ENCODE data around the gene EBF3.

EBF3 gene

DNA sequence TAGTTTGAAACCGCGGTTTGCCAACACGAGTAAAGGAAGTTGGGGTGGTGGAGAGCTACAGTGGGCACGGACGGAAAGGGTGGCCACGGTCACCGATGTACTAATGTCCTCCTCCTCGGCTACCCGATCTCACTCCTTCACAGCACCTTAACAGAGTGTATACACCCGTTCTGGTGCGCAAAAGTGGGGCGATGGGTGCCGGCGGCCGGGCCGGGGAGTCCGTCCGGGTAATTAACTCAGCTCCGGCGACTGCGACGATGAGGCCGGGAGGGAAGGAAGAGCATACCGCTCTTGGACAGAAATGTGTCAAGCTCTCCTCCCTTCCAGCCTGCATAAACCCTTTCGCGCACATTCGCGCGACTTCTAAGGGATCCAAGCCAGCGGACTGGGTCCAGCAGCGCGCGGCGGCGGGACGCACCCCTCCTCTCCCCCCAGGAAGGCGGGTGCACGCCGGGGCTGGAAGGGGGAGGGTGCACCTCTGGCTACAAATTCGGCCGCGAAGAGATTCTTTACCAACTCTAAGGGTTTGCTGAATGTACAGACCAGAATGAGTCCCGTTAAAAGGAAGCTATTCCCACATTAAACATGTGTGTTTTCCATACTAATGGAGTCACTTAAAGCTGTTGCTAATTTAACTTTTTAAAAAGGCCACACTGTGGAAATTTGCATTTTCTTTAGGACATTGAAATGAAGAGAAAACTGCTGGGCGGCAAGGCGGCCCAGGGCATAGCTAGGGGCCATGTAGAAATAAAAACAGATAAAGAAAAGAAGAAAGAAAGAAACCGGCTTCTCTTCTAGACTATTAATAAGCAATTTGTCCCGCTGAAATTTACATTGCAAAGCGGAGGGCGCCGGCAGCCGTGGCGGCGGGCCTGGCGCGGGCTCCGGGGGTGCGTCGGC lies 6.6 kb upstream of the EBF3 start:
- no peak overlapping the region for H3K27ac ChIP-seq
- TF ChIP-seq, protein P1, sequence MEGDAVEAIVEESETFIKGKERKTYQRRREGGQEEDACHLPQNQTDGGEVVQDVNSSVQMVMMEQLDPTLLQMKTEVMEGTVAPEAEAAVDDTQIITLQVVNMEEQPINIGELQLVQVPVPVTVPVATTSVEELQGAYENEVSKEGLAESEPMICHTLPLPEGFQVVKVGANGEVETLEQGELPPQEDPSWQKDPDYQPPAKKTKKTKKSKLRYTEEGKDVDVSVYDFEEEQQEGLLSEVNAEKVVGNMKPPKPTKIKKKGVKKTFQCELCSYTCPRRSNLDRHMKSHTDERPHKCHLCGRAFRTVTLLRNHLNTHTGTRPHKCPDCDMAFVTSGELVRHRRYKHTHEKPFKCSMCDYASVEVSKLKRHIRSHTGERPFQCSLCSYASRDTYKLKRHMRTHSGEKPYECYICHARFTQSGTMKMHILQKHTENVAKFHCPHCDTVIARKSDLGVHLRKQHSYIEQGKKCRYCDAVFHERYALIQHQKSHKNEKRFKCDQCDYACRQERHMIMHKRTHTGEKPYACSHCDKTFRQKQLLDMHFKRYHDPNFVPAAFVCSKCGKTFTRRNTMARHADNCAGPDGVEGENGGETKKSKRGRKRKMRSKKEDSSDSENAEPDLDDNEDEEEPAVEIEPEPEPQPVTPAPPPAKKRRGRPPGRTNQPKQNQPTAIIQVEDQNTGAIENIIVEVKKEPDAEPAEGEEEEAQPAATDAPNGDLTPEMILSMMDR (conservative IDR thresholded peaks at IDR 0.05; ENCODE audit: low read depth, low read length): no peak
- no peaks in the 10 kb centered on the region for H3K79me2 ChIP-seq (ENCODE audit: insufficient read depth, low read depth)
- H2AFZ ChIP-seq (ENCODE audit: low read depth): no peak overlapping the region
- peak overlapping the region; percentile 27; the same call in 1 of the 2 replicates for H3K4me2 ChIP-seq
- H3K9ac ChIP-seq: no peak overlapping the region
- peaks cover 18% of the 10 kb centered on the region for H3K27me3 ChIP-seq (ENCODE audit: insufficient read depth, low read depth)
- no peaks in the 10 kb centered on the region for H3K36me3 ChIP-seq (ENCODE audit: insufficient read depth)
- H3K4me3 ChIP-seq (IDR thresholded peaks at IDR 0.05; ENCODE audit: insufficient read depth, low read depth, low read length): no peak overlapping the region
- H3K4me1 ChIP-seq (ENCODE audit: low read depth, poor library complexity, severe bottlenecking): no peaks in the 10 kb centered on the region
- no peaks in the 10 kb centered on the region for H4K20me1 ChIP-seq (ENCODE audit: insufficient read depth)

DNA sequence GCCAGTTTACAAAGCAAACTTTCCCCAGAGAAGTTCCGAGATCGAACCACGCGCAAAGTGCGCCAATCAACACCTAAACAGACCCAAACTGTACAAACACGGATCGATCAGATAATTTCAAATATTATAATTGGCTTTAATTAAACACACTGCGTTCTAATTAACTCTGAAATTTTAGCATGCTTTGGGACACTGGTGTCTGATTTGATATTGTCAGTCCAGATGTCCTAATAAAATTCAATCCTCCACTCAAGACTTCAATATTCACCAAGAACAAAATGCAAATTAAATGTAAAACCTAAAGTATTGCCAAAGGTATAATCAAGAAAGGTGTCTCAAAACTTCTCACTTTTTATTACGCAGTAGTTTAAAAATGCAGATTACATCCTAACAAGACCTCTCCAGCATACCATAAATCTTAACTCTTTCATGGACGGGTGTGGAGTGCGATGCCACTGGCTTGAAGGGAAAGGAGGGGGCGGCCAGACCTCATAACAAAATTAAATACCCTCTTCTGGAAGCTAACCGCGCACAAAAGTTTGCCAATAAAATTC lies 5.9 kb upstream of the EBF3 start:
- Histone ChIP-seq H3K4me2 (no peak overlapping the region), H3K4me1 (ENCODE audit: low read depth, poor library complexity, severe bottlenecking) (no peaks in the 10 kb centered on the region), H3K4me3 (IDR thresholded peaks at IDR 0.05; ENCODE audit: insufficient read depth, low read depth, low read length) (no peak overlapping the region), H3K27me3 (ENCODE audit: insufficient read depth, low read depth) (peaks cover 19% of the 10 kb centered on the region), H3K79me2 (ENCODE audit: insufficient read depth, low read depth) (no peaks in the 10 kb centered on the region), H3K9ac (no peak overlapping the region), H2AFZ (ENCODE audit: low read depth) (no peak overlapping the region), H3K27ac (no peak overlapping the region), H4K20me1 (ENCODE audit: insufficient read depth) (no peaks in the 10 kb centered on the region), H3K36me3 (ENCODE audit: insufficient read depth) (no peaks in the 10 kb centered on the region)
- TF ChIP-seq, protein P1 (conservative IDR thresholded peaks at IDR 0.05; ENCODE audit: low read depth, low read length): no peak

DNA sequence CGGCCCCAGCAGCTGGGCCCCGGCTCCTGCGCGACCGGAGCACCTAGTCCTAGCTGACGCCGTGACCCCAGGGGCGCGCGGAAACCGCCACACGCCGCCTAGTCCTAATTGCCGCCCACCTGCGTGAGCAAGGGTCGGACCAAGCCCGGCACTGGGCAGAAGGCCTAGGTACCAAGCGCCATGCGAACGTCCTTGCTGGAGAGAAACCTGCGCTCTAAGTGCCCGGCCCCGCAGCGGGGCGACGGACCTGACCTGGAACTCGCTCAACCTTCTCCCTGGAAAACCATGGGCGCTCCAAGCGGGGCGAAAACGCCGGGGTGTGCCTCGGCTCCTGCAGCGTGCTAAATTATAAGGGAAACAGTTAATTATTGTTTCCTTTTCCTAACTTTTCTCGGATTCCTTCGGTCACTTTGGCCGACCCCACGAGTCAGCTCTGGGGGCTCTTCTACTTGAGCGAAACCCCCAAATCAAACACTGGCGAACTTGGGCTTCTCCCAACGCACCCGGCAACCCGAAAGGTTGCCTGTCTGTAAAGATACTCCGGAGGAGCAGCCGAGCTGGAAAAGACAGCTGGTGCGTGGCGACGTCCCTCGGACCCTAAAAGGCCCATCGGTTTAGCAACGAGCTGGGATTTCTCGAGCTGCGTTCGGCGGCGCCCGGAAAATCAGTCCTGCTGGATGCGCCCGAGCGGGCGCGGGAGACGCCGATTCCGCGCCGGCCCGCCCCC lies 5.3 kb upstream of the EBF3 start:
- Histone ChIP-seq H3K4me1 (ENCODE audit: low read depth, poor library complexity, severe bottlenecking) (no peaks in the 10 kb centered on the region), H2AFZ (ENCODE audit: low read depth) (no peak overlapping the region), H3K36me3 (ENCODE audit: insufficient read depth) (no peaks in the 10 kb centered on the region), H3K27me3 (ENCODE audit: insufficient read depth, low read depth) (peaks cover 19% of the 10 kb centered on the region), H3K4me2 (no peak overlapping the region), H4K20me1 (ENCODE audit: insufficient read depth) (no peaks in the 10 kb centered on the region), H3K9ac (no peak overlapping the region), H3K79me2 (ENCODE audit: insufficient read depth, low read depth) (no peaks in the 10 kb centered on the region), H3K27ac (no peak overlapping the region), H3K4me3 (IDR thresholded peaks at IDR 0.05; ENCODE audit: insufficient read depth, low read depth, low read length) (no peak overlapping the region)
- TF ChIP-seq, protein P1 (conservative IDR thresholded peaks at IDR 0.05; ENCODE audit: low read depth, low read length): no peak

DNA sequence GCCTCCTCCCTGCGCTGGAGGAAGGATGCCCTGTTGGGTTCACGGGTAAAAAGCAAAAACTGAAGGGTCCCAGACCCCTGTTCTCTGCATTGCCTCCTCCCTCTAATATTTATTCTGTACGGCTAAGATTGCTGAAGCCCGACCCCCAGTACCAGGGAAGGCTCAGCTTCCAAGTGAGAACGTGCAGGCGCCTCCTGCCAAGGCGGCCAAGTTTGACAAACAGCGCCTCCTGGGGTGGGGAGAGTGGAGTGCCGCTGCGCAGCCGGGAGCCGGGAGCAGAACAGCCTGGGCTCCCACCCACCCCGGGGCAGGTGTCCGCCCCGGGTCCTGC lies 4.7 kb upstream of the EBF3 start:
- no peak overlapping the region for H3K27ac ChIP-seq
- no peaks in the 10 kb centered on the region for H3K4me1 ChIP-seq (ENCODE audit: low read depth, poor library complexity, severe bottlenecking)
- no peak overlapping the region for H3K4me2 ChIP-seq
- no peaks in the 10 kb centered on the region for H3K36me3 ChIP-seq (ENCODE audit: insufficient read depth)
- H3K27me3 ChIP-seq (ENCODE audit: insufficient read depth, low read depth): peaks cover 19% of the 10 kb centered on the region
- H4K20me1 ChIP-seq (ENCODE audit: insufficient read depth): no peaks in the 10 kb centered on the region
- H3K9ac ChIP-seq: no peak overlapping the region
- no peaks in the 10 kb centered on the region for H3K79me2 ChIP-seq (ENCODE audit: insufficient read depth, low read depth)
- no peak overlapping the region for H2AFZ ChIP-seq (ENCODE audit: low read depth)
- TF ChIP-seq, protein P1 (conservative IDR thresholded peaks at IDR 0.05; ENCODE audit: low read depth, low read length): no peak; the same call in 1 of the 2 replicates
- H3K4me3 ChIP-seq (IDR thresholded peaks at IDR 0.05; ENCODE audit: insufficient read depth, low read depth, low read length): no peak overlapping the region

Measured in KMS-11 (cell line).